ENCODE data around the gene SNCAIP.

- peak in 1 of 6 experiments; percentile 9 for TF ChIP-seq CTCF (IDR thresholded peaks at IDR 0.05)
- TF ChIP-seq POLR2A (IDR thresholded peaks at IDR 0.05), result no peak
These were observed 156.5 kb downstream of the SNCAIP start for GRCh38 chr5:122468351-122469116.
